Keratinocyte (primary cell): Measurements from ENCODE around the gene FRRS1L. TPM values are rescaled to one million over a fixed set of nuclear protein-coding genes. Genes with fewer than 3 reads are reported as not detected.

ENCODE experiments used
- DNase-seq: peaks from one replicate; pipeline ENCODE4 v3.0.0-alpha.2; 2011; ENCODE audit warnings: low read depth, missing footprints, low spot score
- FAIRE-seq: peaks from 2 replicates; lab custom pipeline; 2011; peaks lifted over from hg19 to GRCh38; lab: Jason Lieb, UNC
- H2AFZ ChIP-seq: 2 replicates; pipeline ENCODE4 v1.6.0; 2012; ENCODE audit warnings: low read length, control low read depth, inconsistent platforms; ENCODE audit not compliant: control insufficient read depth
- H3K27ac ChIP-seq: 2 replicates; pipeline ENCODE4 v1.5.1; 2011; ENCODE audit warnings: low read length; ENCODE audit not compliant: control insufficient read depth, insufficient read depth
- H3K27me3 ChIP-seq: 3 replicates; pipeline ENCODE4 v1.6.0; 2011; ENCODE audit warnings: low read length; ENCODE audit not compliant: control insufficient read depth, insufficient read depth; ENCODE audit errors: extremely low read depth
- H3K36me3 ChIP-seq, 2 experiments: 2 replicates in 1 of 2; 3 replicates in 1 of 2; pipeline ENCODE4 v1.5.1; 2011; ENCODE audit warnings: low read length in 2 of 2, mild to moderate bottlenecking in 1 of 2; ENCODE audit not compliant: control insufficient read depth in 2 of 2, insufficient read depth in 2 of 2; ENCODE audit errors: extremely low read depth in 1 of 2
- H3K4me1 ChIP-seq: 3 replicates; pipeline ENCODE4 v1.5.1; 2011; ENCODE audit warnings: low read length; ENCODE audit not compliant: control insufficient read depth, insufficient read depth; ENCODE audit errors: extremely low read depth
- H3K4me2 ChIP-seq: 3 replicates; pipeline ENCODE4 v1.6.0; 2011; ENCODE audit warnings: low read depth, low read length; ENCODE audit not compliant: control insufficient read depth, insufficient read depth; ENCODE audit errors: extremely low read depth
- H3K4me3 ChIP-seq, 3 experiments: fragments of 200-600 bp in 1 of 3; sonication (generic) in 1 of 3; 2 replicates in 2 of 3; 3 replicates in 1 of 3; pipeline ENCODE4 v1.5.1; 2011 to 2016; ENCODE audit warnings: low read length in 3 of 3, mild to moderate bottlenecking in 3 of 3, control low read depth in 2 of 3, inconsistent platforms in 1 of 3, low read depth in 1 of 3, mixed read lengths in 1 of 3, mixed run types in 1 of 3, moderate library complexity in 1 of 3; ENCODE audit not compliant: control insufficient read depth in 2 of 3, insufficient read depth in 2 of 3; ENCODE audit errors: extremely low read depth in 1 of 3
- H3K79me2 ChIP-seq: 2 replicates; pipeline ENCODE4 v1.6.0; 2012; ENCODE audit warnings: low read length; ENCODE audit not compliant: control insufficient read depth, insufficient read depth
- H3K9ac ChIP-seq: 3 replicates; pipeline ENCODE4 v1.6.0; 2011; ENCODE audit warnings: low read length; ENCODE audit not compliant: control insufficient read depth, insufficient read depth; ENCODE audit errors: extremely low read depth
- H3K9me1 ChIP-seq: 3 replicates; pipeline ENCODE4 v1.6.0; 2011; ENCODE audit warnings: low read length; ENCODE audit not compliant: control insufficient read depth, insufficient read depth; ENCODE audit errors: extremely low read depth
- H3K9me3 ChIP-seq: 2 replicates; pipeline ENCODE4 v1.5.1; 2012; ENCODE audit warnings: low read depth, low read length; ENCODE audit not compliant: control insufficient read depth
- H4K20me1 ChIP-seq: 3 replicates; pipeline ENCODE4 v1.6.0; 2011; ENCODE audit warnings: low read length; ENCODE audit not compliant: control insufficient read depth, insufficient read depth; ENCODE audit errors: extremely low read depth
- EZH2 ChIP-seq: IDR thresholded peaks from one replicate; pipeline ENCODE4 v1.6.1; 2012; ENCODE audit warnings: inconsistent platforms, mild to moderate bottlenecking, low read length, moderate library complexity
- dilution Hi-C: fragments of 300-500 bp; cut with MboI; formaldehyde crosslinking; loops from one replicate; pipeline ENCODE4 v1.7.0; 2020; ENCODE audit warnings: low sequenced_read_pairs; ENCODE audit not compliant: extremely low pct_ligation_motif_present
- polyA plus RNA-seq, 5 experiments: library from polyadenylated mRNA; depleted of rRNA in 3 of 5; stranded (reverse) in 3 of 5; stranded (forward) in 1 of 5; unstranded in 1 of 5; fragments of >200 nt; gene quantifications; 1 replicate in 1 of 5; 2 replicates in 3 of 5; 3 replicates in 1 of 5; pipeline versions ENCODE4 v1.2.1 to v1.2.3, GENCODE V29; 2011 to 2012; ENCODE audit warnings: missing spikeins in 2 of 5, low read depth in 1 of 5, low replicate concordance in 1 of 5
- TF ChIP-seq, protein P1 (sequence below), 3 experiments: IDR thresholded peaks in 1 of 3; conservative IDR thresholded peaks in 1 of 3; optimal IDR thresholded peaks in 1 of 3; 2 replicates in 2 of 3; 3 replicates in 1 of 3; pipeline versions ENCODE3 to v1.5.1; 2011; ENCODE audit warnings: low read length in 3 of 3, mild to moderate bottlenecking in 3 of 3, moderate library complexity in 2 of 3, control low read depth in 1 of 3, inconsistent platforms in 1 of 3; ENCODE audit not compliant: insufficient read depth in 2 of 3; ENCODE audit errors: extremely low read depth in 1 of 3

FRRS1L gene
- polyA plus RNA-seq, 1 donor (not counting 4 experiments of a cell fraction or from before 2014, with no cell fraction given) = not detected

GRCh38 chr9:109134167-109134578, 32.9 kb downstream of the FRRS1L start:
- Histone ChIP-seq H2AFZ (no peak overlapping the region), H3K4me1 (no peaks in the 10 kb centered on the region), H3K9me1 (no peaks in the 10 kb centered on the region), H3K4me3 (no peak overlapping the region), H3K4me2 (no peak overlapping the region), H4K20me1 (no peaks in the 10 kb centered on the region), H3K9ac (no peak overlapping the region), H3K9me3 (no peaks in the 10 kb centered on the region), H3K27me3 (no peaks in the 10 kb centered on the region), H3K27ac (no peak overlapping the region), H3K79me2 (no peaks in the 10 kb centered on the region), H3K36me3 (no peaks in the 10 kb centered on the region)
- TF ChIP-seq, protein P1, sequence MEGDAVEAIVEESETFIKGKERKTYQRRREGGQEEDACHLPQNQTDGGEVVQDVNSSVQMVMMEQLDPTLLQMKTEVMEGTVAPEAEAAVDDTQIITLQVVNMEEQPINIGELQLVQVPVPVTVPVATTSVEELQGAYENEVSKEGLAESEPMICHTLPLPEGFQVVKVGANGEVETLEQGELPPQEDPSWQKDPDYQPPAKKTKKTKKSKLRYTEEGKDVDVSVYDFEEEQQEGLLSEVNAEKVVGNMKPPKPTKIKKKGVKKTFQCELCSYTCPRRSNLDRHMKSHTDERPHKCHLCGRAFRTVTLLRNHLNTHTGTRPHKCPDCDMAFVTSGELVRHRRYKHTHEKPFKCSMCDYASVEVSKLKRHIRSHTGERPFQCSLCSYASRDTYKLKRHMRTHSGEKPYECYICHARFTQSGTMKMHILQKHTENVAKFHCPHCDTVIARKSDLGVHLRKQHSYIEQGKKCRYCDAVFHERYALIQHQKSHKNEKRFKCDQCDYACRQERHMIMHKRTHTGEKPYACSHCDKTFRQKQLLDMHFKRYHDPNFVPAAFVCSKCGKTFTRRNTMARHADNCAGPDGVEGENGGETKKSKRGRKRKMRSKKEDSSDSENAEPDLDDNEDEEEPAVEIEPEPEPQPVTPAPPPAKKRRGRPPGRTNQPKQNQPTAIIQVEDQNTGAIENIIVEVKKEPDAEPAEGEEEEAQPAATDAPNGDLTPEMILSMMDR (optimal IDR thresholded peaks at IDR 0.05 in 1 of 3, IDR thresholded peaks at IDR 0.05 in 1 of 3, conservative IDR thresholded peaks at IDR 0.05 in 1 of 3; ENCODE audit: extremely low read depth in 1 of 3, insufficient read depth in 2 of 3, low read length in 3 of 3) = no peak
- no peak for TF ChIP-seq EZH2
- FAIRE-seq (no peak), DNase-seq (no peak)
- dilution Hi-C loops = no loop called here

- no peak for TF ChIP-seq EZH2
- TF ChIP-seq, protein P1 (optimal IDR thresholded peaks at IDR 0.05 in 1 of 3, IDR thresholded peaks at IDR 0.05 in 1 of 3, conservative IDR thresholded peaks at IDR 0.05 in 1 of 3; ENCODE audit: extremely low read depth in 1 of 3, insufficient read depth in 2 of 3, low read length in 3 of 3) = no peak
- H3K4me2 ChIP-seq = no peak overlapping the region
- no peaks in the 10 kb centered on the region for H3K36me3 ChIP-seq
- H3K79me2 ChIP-seq = no peaks in the 10 kb centered on the region
- no peak overlapping the region for H3K27ac ChIP-seq
- no peaks in the 10 kb centered on the region for H3K9me3 ChIP-seq
- H4K20me1 ChIP-seq = no peaks in the 10 kb centered on the region
- no peaks in the 10 kb centered on the region for H3K4me1 ChIP-seq
- no peak overlapping the region for H3K9ac ChIP-seq
- H3K4me3 ChIP-seq = no peak overlapping the region
- DNase-seq (no peak), FAIRE-seq (no peak)
- H3K9me1 ChIP-seq = no peaks in the 10 kb centered on the region
- no peak overlapping the region for H2AFZ ChIP-seq
- H3K27me3 ChIP-seq = no peaks in the 10 kb centered on the region
- dilution Hi-C loops = no loop called here
These were observed 33.5 kb downstream of the FRRS1L start for GRCh38 chr9:109133533-109133932.
